WTC11 (cell line): ENCODE results near the gene MRPL14. TPM values are rescaled to one million over a fixed set of nuclear protein-coding genes. Genes with fewer than 3 reads are reported as not detected.
A peak's percentile ranks its signal among the peaks of the same experiment; 100 is the strongest.

Source experiments
- ATAC-seq: fragments of 200-7000 bp; cut with Tn5 transposase; 2 replicates; pipeline ENCODE4 v1.10.0; 2021; ENCODE audit warnings: mild to moderate bottlenecking, moderate library complexity
- CTCF ChIA-PET: fragments of 300-600 bp; sonication (Branson Sonifier 250); formaldehyde crosslinking; loops from one replicate; lab custom pipeline; 2021; ENCODE audit warnings: antibody characterized with exemption; lab: Charles Lee
- POLR2A ChIA-PET: fragments of 350-600 bp; sonication (Branson Sonifier 250); formaldehyde crosslinking; loops from one replicate; lab custom pipeline; 2021; ENCODE audit warnings: antibody characterized with exemption; lab: Charles Lee
- DNase-seq: peaks from one replicate; pipeline ENCODE4 v3.0.0; 2021; ENCODE audit warnings: low spot score
- H3K27ac Mint-ChIP-seq: 2 replicates; pipeline ENCODE4 v1.8.0; 2021; ENCODE audit warnings: mixed read lengths
- H3K27me3 Mint-ChIP-seq: 2 replicates; pipeline ENCODE4 v1.8.0; 2021; ENCODE audit warnings: low read depth, mild to moderate bottlenecking, moderate library complexity, mixed read lengths
- H3K36me3 Mint-ChIP-seq: 2 replicates; pipeline ENCODE4 v1.8.0; 2021; ENCODE audit warnings: mixed read lengths
- H3K4me1 Mint-ChIP-seq: 2 replicates; pipeline ENCODE4 v1.8.0; 2022; ENCODE audit warnings: mixed read lengths
- H3K4me3 Mint-ChIP-seq: 2 replicates; pipeline ENCODE4 v1.8.0; 2021; ENCODE audit warnings: mild to moderate bottlenecking, moderate library complexity, mixed read lengths
- H3K9me3 Mint-ChIP-seq: 2 replicates; pipeline ENCODE4 v1.8.0; 2021; ENCODE audit warnings: mixed read lengths
- CBFB ChIP-seq: sonication (generic); formaldehyde crosslinking; IDR thresholded peaks from 2 replicates; pipeline ENCODE4 v1.8.1; 2022; ENCODE audit warnings: mild to moderate bottlenecking, low read depth, missing genetic modification reagents
- CREB1 ChIP-seq: sonication (generic); formaldehyde crosslinking; IDR thresholded peaks from 2 replicates; pipeline ENCODE4 v1.8.0; 2023; ENCODE audit warnings: mild to moderate bottlenecking, missing genetic modification reagents
- CREM ChIP-seq: sonication (generic); formaldehyde crosslinking; IDR thresholded peaks from 2 replicates; pipeline ENCODE4 v1.8.1; 2022; ENCODE audit warnings: mild to moderate bottlenecking, missing genetic modification reagents, moderate library complexity
- ELF4 ChIP-seq: sonication (generic); formaldehyde crosslinking; IDR thresholded peaks from 2 replicates; pipeline ENCODE4 v1.8.1; 2022; ENCODE audit warnings: low read depth, mild to moderate bottlenecking, moderate library complexity, missing genetic modification reagents
- ETV6 ChIP-seq: sonication (generic); formaldehyde crosslinking; IDR thresholded peaks from 2 replicates; pipeline ENCODE4 v1.8.1; 2022; ENCODE audit warnings: mild to moderate bottlenecking, missing genetic modification reagents
- JUN ChIP-seq: sonication (generic); formaldehyde crosslinking; IDR thresholded peaks from 2 replicates; pipeline ENCODE4 v1.8.0; 2023; ENCODE audit warnings: mild to moderate bottlenecking, missing genetic modification reagents
- KAT7 ChIP-seq: sonication (generic); formaldehyde crosslinking; IDR thresholded peaks from 2 replicates; pipeline ENCODE4 v1.8.1; 2023; ENCODE audit warnings: missing genetic modification reagents, mild to moderate bottlenecking, borderline replicate concordance
- MYBL2 ChIP-seq: sonication (generic); formaldehyde crosslinking; IDR thresholded peaks from 2 replicates; pipeline ENCODE4 v1.8.1; 2023; ENCODE audit warnings: mild to moderate bottlenecking, moderate library complexity, missing genetic modification reagents
- NFE2L1 ChIP-seq: sonication (generic); formaldehyde crosslinking; IDR thresholded peaks from 2 replicates; pipeline ENCODE4 v1.8.1; 2023; ENCODE audit warnings: missing genetic modification reagents
- NFYB ChIP-seq: sonication (generic); formaldehyde crosslinking; conservative IDR thresholded peaks from 2 replicates; pipeline ENCODE4 v1.8.0; 2022; ENCODE audit warnings: low read depth, missing genetic modification reagents
- OVOL2 ChIP-seq: fragments of 250-450 bp; sonication (Bioruptor Pico); IDR thresholded peaks from 2 replicates; pipeline ENCODE4 v1.9.0; 2021; ENCODE audit warnings: mild to moderate bottlenecking, borderline replicate concordance
- RORB ChIP-seq: fragments of 250-450 bp; sonication (Bioruptor Pico); IDR thresholded peaks from 2 replicates; pipeline ENCODE4 v1.9.0; 2021; ENCODE audit warnings: mild to moderate bottlenecking
- SOX15 ChIP-seq: fragments of 250-450 bp; sonication (Bioruptor Pico); IDR thresholded peaks from 2 replicates; pipeline ENCODE4 v1.9.0; 2021; ENCODE audit warnings: mild to moderate bottlenecking
- ZNF121 ChIP-seq: sonication (generic); formaldehyde crosslinking; IDR thresholded peaks from 2 replicates; pipeline ENCODE4 v1.8.0; 2023; ENCODE audit warnings: missing genetic modification reagents
- ZNF263 ChIP-seq: sonication (generic); formaldehyde crosslinking; IDR thresholded peaks from 2 replicates; pipeline ENCODE4 v1.8.1; 2022; ENCODE audit warnings: low read depth, mild to moderate bottlenecking, moderate library complexity, missing genetic modification reagents
- total RNA-seq: library from RNA; stranded (reverse); gene quantifications from 3 replicates; pipeline ENCODE4 v1.2.3, GENCODE V29; 2021
- TF ChIP-seq, protein P1 (sequence below): fragments of 250-450 bp; sonication (Bioruptor Pico); IDR thresholded peaks from 2 replicates; pipeline ENCODE4 v2.1.2; 2022; ENCODE audit warnings: mild to moderate bottlenecking, moderate library complexity
- TF ChIP-seq, protein P2 (sequence below): sonication (generic); formaldehyde crosslinking; IDR thresholded peaks from 2 replicates; pipeline ENCODE4 v1.8.1; 2022; ENCODE audit warnings: low read depth, missing genetic modification reagents, borderline replicate concordance
- TF ChIP-seq, protein P3 (sequence below): sonication (generic); formaldehyde crosslinking; IDR thresholded peaks from 2 replicates; pipeline ENCODE4 v1.8.1; 2022; ENCODE audit warnings: mild to moderate bottlenecking, missing genetic modification reagents, moderate library complexity, borderline replicate concordance
- TF ChIP-seq, protein P4 (sequence below): sonication (generic); formaldehyde crosslinking; IDR thresholded peaks from 2 replicates; pipeline ENCODE4 v1.8.0; 2022; ENCODE audit warnings: missing genetic modification reagents
- TF ChIP-seq, protein P5 (sequence below): sonication (generic); formaldehyde crosslinking; IDR thresholded peaks from 2 replicates; pipeline ENCODE4 v1.8.0; 2022; ENCODE audit warnings: mild to moderate bottlenecking, missing genetic modification reagents
- TF ChIP-seq, protein P6 (sequence below): sonication (generic); formaldehyde crosslinking; IDR thresholded peaks from 2 replicates; pipeline ENCODE4 v1.8.1; 2022; ENCODE audit warnings: missing genetic modification reagents, borderline replicate concordance
- TF ChIP-seq, protein P7 (sequence below): sonication (generic); formaldehyde crosslinking; IDR thresholded peaks from 2 replicates; pipeline ENCODE4 v1.8.1; 2023; ENCODE audit warnings: mild to moderate bottlenecking, missing genetic modification reagents, borderline replicate concordance

Gene MRPL14
- total RNA-seq, 1 experiment from 2014 or later = 74.2 TPM

DNA sequence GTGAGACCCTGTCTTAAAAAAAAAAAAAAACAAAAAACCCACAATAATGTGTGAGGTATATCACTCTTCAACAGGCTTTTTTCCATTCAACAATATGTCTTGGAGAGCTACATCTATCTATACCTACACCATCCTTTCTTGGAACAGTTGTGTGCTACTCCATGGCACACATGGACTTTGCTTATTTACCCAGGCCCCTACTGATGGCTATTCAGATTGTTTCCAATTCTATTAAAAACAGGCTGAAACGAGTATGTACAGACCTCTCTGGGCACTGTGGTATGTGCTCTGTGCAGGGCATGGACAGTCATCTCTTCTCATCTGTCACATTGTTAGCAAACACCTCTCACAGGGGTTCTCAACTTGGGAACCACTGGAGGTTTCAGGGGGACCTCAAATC lies 28.1 kb downstream of the MRPL14 start:
- ChIA-PET POLR2A (no interaction called here), CTCF (interaction anchor here (1.1 to 1.8 kb wide), 5 partner anchors 13 to 34 kb away, joined by 3 to 9 read pairs (median 6); no protein-coding TSS in a partner anchor)
- peaks cover 15% of the 10 kb centered on the region; the same call in 1 of the 2 replicates for H3K36me3 Mint-ChIP-seq
- DNase-seq = no peak
- ATAC-seq = no peak
- peaks cover 8% of the 10 kb centered on the region; the same call in 1 of the 2 replicates for H3K4me1 Mint-ChIP-seq
- no peaks in the 10 kb centered on the region for H3K9me3 Mint-ChIP-seq
- no peak overlapping the region for H3K4me3 Mint-ChIP-seq
- no peak overlapping the region for H3K27ac Mint-ChIP-seq
- TF ChIP-seq, protein P1, sequence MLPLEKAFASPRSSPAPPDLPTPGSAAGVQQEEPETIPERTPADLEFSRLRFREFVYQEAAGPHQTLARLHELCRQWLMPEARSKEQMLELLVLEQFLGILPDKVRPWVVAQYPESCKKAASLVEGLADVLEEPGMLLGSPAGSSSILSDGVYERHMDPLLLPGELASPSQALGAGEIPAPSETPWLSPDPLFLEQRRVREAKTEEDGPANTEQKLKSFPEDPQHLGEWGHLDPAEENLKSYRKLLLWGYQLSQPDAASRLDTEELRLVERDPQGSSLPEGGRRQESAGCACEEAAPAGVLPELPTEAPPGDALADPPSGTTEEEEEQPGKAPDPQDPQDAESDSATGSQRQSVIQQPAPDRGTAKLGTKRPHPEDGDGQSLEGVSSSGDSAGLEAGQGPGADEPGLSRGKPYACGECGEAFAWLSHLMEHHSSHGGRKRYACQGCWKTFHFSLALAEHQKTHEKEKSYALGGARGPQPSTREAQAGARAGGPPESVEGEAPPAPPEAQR (CRISPR knock-in tag) = no peak
- TF ChIP-seq, protein P2, sequence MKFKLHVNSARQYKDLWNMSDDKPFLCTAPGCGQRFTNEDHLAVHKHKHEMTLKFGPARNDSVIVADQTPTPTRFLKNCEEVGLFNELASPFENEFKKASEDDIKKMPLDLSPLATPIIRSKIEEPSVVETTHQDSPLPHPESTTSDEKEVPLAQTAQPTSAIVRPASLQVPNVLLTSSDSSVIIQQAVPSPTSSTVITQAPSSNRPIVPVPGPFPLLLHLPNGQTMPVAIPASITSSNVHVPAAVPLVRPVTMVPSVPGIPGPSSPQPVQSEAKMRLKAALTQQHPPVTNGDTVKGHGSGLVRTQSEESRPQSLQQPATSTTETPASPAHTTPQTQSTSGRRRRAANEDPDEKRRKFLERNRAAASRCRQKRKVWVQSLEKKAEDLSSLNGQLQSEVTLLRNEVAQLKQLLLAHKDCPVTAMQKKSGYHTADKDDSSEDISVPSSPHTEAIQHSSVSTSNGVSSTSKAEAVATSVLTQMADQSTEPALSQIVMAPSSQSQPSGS = no peak
- TF ChIP-seq CREM (CRISPR knock-in tag) (no peak), RORB (CRISPR knock-in tag) (no peak), CREB1 (CRISPR knock-in tag) (no peak), ETV6 (CRISPR knock-in tag) (no peak), OVOL2 (CRISPR knock-in tag) (no peak)
- TF ChIP-seq, protein P3, sequence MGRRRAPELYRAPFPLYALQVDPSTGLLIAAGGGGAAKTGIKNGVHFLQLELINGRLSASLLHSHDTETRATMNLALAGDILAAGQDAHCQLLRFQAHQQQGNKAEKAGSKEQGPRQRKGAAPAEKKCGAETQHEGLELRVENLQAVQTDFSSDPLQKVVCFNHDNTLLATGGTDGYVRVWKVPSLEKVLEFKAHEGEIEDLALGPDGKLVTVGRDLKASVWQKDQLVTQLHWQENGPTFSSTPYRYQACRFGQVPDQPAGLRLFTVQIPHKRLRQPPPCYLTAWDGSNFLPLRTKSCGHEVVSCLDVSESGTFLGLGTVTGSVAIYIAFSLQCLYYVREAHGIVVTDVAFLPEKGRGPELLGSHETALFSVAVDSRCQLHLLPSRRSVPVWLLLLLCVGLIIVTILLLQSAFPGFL (CRISPR knock-in tag) = no peak
- TF ChIP-seq, protein P4, sequence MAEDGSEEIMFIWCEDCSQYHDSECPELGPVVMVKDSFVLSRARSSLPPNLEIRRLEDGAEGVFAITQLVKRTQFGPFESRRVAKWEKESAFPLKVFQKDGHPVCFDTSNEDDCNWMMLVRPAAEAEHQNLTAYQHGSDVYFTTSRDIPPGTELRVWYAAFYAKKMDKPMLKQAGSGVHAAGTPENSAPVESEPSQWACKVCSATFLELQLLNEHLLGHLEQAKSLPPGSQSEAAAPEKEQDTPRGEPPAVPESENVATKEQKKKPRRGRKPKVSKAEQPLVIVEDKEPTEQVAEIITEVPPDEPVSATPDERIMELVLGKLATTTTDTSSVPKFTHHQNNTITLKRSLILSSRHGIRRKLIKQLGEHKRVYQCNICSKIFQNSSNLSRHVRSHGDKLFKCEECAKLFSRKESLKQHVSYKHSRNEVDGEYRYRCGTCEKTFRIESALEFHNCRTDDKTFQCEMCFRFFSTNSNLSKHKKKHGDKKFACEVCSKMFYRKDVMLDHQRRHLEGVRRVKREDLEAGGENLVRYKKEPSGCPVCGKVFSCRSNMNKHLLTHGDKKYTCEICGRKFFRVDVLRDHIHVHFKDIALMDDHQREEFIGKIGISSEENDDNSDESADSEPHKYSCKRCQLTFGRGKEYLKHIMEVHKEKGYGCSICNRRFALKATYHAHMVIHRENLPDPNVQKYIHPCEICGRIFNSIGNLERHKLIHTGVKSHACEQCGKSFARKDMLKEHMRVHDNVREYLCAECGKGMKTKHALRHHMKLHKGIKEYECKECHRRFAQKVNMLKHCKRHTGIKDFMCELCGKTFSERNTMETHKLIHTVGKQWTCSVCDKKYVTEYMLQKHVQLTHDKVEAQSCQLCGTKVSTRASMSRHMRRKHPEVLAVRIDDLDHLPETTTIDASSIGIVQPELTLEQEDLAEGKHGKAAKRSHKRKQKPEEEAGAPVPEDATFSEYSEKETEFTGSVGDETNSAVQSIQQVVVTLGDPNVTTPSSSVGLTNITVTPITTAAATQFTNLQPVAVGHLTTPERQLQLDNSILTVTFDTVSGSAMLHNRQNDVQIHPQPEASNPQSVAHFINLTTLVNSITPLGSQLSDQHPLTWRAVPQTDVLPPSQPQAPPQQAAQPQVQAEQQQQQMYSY (CRISPR knock-in tag) = no peak
- H3K27me3 Mint-ChIP-seq = no peaks in the 10 kb centered on the region

DNA sequence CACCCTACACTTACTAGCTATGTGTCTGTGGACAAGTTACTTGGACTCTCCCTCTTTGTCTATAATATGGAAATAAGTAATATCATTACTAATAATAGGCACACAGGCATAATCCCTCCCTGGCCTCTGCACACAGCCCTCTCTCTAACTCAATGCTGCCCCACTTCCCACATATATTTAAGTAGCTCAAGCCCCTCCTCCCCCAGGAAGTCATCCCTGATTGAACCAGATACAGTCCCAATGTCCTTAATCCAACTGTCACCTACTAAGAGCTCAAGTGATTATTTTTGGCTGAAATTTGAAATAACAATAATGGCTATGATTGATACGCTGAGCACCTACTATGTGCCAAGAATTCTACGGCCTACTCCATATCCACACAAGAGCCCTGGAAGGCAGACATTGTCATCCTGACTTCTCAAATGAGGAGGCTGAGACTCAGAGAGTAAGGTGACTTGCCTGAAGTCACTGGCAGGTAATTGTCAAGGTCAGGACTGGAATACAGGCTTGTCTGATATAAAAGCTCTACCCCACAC lies 29.4 kb downstream of the MRPL14 start:
- no peaks in the 10 kb centered on the region for H3K9me3 Mint-ChIP-seq
- POLR2A ChIA-PET = no interaction called here
- H3K4me1 Mint-ChIP-seq = peaks cover 3% of the 10 kb centered on the region; the same call in 1 of the 2 replicates
- TF ChIP-seq CBFB (CRISPR knock-in tag) (no peak), SOX15 (no peak), KAT7 (no peak), JUN (CRISPR knock-in tag) (no peak), NFYB (CRISPR knock-in tag) (no peak), ZNF263 (no peak), MYBL2 (CRISPR knock-in tag) (no peak), NFE2L1 (CRISPR knock-in tag) (no peak), ZNF121 (CRISPR knock-in tag) (no peak), ELF4 (CRISPR knock-in tag) (no peak)
- TF ChIP-seq, protein P5, sequence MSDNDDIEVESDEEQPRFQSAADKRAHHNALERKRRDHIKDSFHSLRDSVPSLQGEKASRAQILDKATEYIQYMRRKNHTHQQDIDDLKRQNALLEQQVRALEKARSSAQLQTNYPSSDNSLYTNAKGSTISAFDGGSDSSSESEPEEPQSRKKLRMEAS = no peak
- TF ChIP-seq, protein P6, sequence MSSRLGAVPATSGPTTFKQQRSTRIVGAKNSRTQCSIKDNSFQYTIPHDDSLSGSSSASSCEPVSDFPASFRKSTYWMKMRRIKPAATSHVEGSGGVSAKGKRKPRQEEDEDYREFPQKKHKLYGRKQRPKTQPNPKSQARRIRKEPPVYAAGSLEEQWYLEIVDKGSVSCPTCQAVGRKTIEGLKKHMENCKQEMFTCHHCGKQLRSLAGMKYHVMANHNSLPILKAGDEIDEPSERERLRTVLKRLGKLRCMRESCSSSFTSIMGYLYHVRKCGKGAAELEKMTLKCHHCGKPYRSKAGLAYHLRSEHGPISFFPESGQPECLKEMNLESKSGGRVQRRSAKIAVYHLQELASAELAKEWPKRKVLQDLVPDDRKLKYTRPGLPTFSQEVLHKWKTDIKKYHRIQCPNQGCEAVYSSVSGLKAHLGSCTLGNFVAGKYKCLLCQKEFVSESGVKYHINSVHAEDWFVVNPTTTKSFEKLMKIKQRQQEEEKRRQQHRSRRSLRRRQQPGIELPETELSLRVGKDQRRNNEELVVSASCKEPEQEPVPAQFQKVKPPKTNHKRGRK (CRISPR knock-in tag) = no peak
- TF ChIP-seq, protein P7, sequence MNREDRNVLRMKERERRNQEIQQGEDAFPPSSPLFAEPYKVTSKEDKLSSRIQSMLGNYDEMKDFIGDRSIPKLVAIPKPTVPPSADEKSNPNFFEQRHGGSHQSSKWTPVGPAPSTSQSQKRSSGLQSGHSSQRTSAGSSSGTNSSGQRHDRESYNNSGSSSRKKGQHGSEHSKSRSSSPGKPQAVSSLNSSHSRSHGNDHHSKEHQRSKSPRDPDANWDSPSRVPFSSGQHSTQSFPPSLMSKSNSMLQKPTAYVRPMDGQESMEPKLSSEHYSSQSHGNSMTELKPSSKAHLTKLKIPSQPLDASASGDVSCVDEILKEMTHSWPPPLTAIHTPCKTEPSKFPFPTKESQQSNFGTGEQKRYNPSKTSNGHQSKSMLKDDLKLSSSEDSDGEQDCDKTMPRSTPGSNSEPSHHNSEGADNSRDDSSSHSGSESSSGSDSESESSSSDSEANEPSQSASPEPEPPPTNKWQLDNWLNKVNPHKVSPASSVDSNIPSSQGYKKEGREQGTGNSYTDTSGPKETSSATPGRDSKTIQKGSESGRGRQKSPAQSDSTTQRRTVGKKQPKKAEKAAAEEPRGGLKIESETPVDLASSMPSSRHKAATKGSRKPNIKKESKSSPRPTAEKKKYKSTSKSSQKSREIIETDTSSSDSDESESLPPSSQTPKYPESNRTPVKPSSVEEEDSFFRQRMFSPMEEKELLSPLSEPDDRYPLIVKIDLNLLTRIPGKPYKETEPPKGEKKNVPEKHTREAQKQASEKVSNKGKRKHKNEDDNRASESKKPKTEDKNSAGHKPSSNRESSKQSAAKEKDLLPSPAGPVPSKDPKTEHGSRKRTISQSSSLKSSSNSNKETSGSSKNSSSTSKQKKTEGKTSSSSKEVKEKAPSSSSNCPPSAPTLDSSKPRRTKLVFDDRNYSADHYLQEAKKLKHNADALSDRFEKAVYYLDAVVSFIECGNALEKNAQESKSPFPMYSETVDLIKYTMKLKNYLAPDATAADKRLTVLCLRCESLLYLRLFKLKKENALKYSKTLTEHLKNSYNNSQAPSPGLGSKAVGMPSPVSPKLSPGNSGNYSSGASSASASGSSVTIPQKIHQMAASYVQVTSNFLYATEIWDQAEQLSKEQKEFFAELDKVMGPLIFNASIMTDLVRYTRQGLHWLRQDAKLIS = no peak

More for the DNA sequence above, 29.4 kb downstream of the MRPL14 start:
- no peak overlapping the region for H3K4me3 Mint-ChIP-seq
- no peaks in the 10 kb centered on the region for H3K27me3 Mint-ChIP-seq
- ATAC-seq (no peak), DNase-seq (no peak)
- CTCF ChIA-PET = interaction anchor here (0.7 to 1.8 kb wide), 10 partner anchors 9 to 158 kb away, joined by 3 to 18 read pairs (median 3); no protein-coding TSS in a partner anchor
- H3K36me3 Mint-ChIP-seq = peaks cover 10% of the 10 kb centered on the region; the same call in 1 of the 2 replicates
- peak overlapping the region; percentile 53; the same call in 1 of the 2 replicates for H3K27ac Mint-ChIP-seq
